WTC11 (cell line): ENCODE results near the gene SYT7. TPM values are rescaled to one million over a fixed set of nuclear protein-coding genes. Genes with fewer than 3 reads are reported as not detected.

ENCODE experiments used
- ATAC-seq: fragments of 200-7000 bp; cut with Tn5 transposase; 2 replicates; pipeline ENCODE4 v1.10.0; 2021; ENCODE audit warnings: mild to moderate bottlenecking, moderate library complexity
- CTCF ChIA-PET: fragments of 300-600 bp; sonication (Branson Sonifier 250); formaldehyde crosslinking; loops from one replicate; lab custom pipeline; 2021; ENCODE audit warnings: antibody characterized with exemption; lab: Charles Lee
- POLR2A ChIA-PET: fragments of 350-600 bp; sonication (Branson Sonifier 250); formaldehyde crosslinking; loops from one replicate; lab custom pipeline; 2021; ENCODE audit warnings: antibody characterized with exemption; lab: Charles Lee
- DNase-seq: peaks from one replicate; pipeline ENCODE4 v3.0.0; 2021; ENCODE audit warnings: low spot score
- H3K27ac Mint-ChIP-seq: 2 replicates; pipeline ENCODE4 v1.8.0; 2021; ENCODE audit warnings: mixed read lengths
- H3K27me3 Mint-ChIP-seq: 2 replicates; pipeline ENCODE4 v1.8.0; 2021; ENCODE audit warnings: low read depth, mild to moderate bottlenecking, moderate library complexity, mixed read lengths
- H3K36me3 Mint-ChIP-seq: 2 replicates; pipeline ENCODE4 v1.8.0; 2021; ENCODE audit warnings: mixed read lengths
- H3K4me1 Mint-ChIP-seq: 2 replicates; pipeline ENCODE4 v1.8.0; 2022; ENCODE audit warnings: mixed read lengths
- H3K4me3 Mint-ChIP-seq: 2 replicates; pipeline ENCODE4 v1.8.0; 2021; ENCODE audit warnings: mild to moderate bottlenecking, moderate library complexity, mixed read lengths
- H3K9me3 Mint-ChIP-seq: 2 replicates; pipeline ENCODE4 v1.8.0; 2021; ENCODE audit warnings: mixed read lengths
- AFF4 ChIP-seq: sonication (generic); formaldehyde crosslinking; IDR thresholded peaks from 2 replicates; pipeline ENCODE4 v1.8.1; 2023; ENCODE audit warnings: mild to moderate bottlenecking, missing genetic modification reagents, borderline replicate concordance
- ARID4B ChIP-seq: sonication (generic); formaldehyde crosslinking; IDR thresholded peaks from 2 replicates; pipeline ENCODE4 v1.8.0; 2023; ENCODE audit warnings: missing genetic modification reagents, mild to moderate bottlenecking, borderline replicate concordance
- E2F4 ChIP-seq: sonication (generic); formaldehyde crosslinking; IDR thresholded peaks from 2 replicates; pipeline ENCODE4 v1.8.1; 2022; ENCODE audit warnings: low read depth, mild to moderate bottlenecking, moderate library complexity, missing genetic modification reagents, borderline replicate concordance
- ELF4 ChIP-seq: sonication (generic); formaldehyde crosslinking; IDR thresholded peaks from 2 replicates; pipeline ENCODE4 v1.8.1; 2022; ENCODE audit warnings: low read depth, mild to moderate bottlenecking, moderate library complexity, missing genetic modification reagents
- EMX1 ChIP-seq: fragments of 250-450 bp; sonication (Bioruptor Pico); IDR thresholded peaks from 2 replicates; pipeline ENCODE4 v1.8.0; 2021; ENCODE audit warnings: mild to moderate bottlenecking
- IRF2 ChIP-seq: sonication (generic); formaldehyde crosslinking; IDR thresholded peaks from 2 replicates; pipeline ENCODE4 v1.8.0; 2022; ENCODE audit warnings: low read depth, missing genetic modification reagents, borderline replicate concordance
- JAZF1 ChIP-seq: fragments of 250-450 bp; sonication (Bioruptor Pico); IDR thresholded peaks from 2 replicates; pipeline ENCODE4 v1.9.0; 2021; ENCODE audit warnings: moderate library complexity, mild to moderate bottlenecking, inconsistent platforms
- JUN ChIP-seq: sonication (generic); formaldehyde crosslinking; IDR thresholded peaks from 2 replicates; pipeline ENCODE4 v1.8.0; 2023; ENCODE audit warnings: mild to moderate bottlenecking, missing genetic modification reagents
- KAT7 ChIP-seq: sonication (generic); formaldehyde crosslinking; IDR thresholded peaks from 2 replicates; pipeline ENCODE4 v1.8.1; 2023; ENCODE audit warnings: missing genetic modification reagents, mild to moderate bottlenecking, borderline replicate concordance
- NR1H2 ChIP-seq: sonication (generic); formaldehyde crosslinking; IDR thresholded peaks from 2 replicates; pipeline ENCODE4 v1.9.0; 2021; ENCODE audit warnings: mild to moderate bottlenecking, moderate library complexity, missing genetic modification reagents
- PRRX2 ChIP-seq: fragments of 250-450 bp; sonication (Bioruptor Pico); IDR thresholded peaks from 2 replicates; pipeline ENCODE4 v1.8.0; 2021; ENCODE audit warnings: mild to moderate bottlenecking
- RORB ChIP-seq: fragments of 250-450 bp; sonication (Bioruptor Pico); IDR thresholded peaks from 2 replicates; pipeline ENCODE4 v1.9.0; 2021; ENCODE audit warnings: mild to moderate bottlenecking
- SMAD3 ChIP-seq: sonication (generic); formaldehyde crosslinking; IDR thresholded peaks from 2 replicates; pipeline ENCODE4 v1.8.0; 2022; ENCODE audit warnings: missing genetic modification reagents, mild to moderate bottlenecking, borderline replicate concordance
- TEAD1 ChIP-seq: sonication (generic); formaldehyde crosslinking; IDR thresholded peaks from 2 replicates; pipeline ENCODE4 v1.8.0; 2022; ENCODE audit warnings: mild to moderate bottlenecking, missing genetic modification reagents
- TP53 ChIP-seq: sonication (generic); formaldehyde crosslinking; IDR thresholded peaks from 2 replicates; pipeline ENCODE4 v1.8.1; 2023; ENCODE audit warnings: mild to moderate bottlenecking, missing genetic modification reagents
- ZNF121 ChIP-seq: sonication (generic); formaldehyde crosslinking; IDR thresholded peaks from 2 replicates; pipeline ENCODE4 v1.8.0; 2023; ENCODE audit warnings: missing genetic modification reagents
- ZNF263 ChIP-seq: sonication (generic); formaldehyde crosslinking; IDR thresholded peaks from 2 replicates; pipeline ENCODE4 v1.8.1; 2022; ENCODE audit warnings: low read depth, mild to moderate bottlenecking, moderate library complexity, missing genetic modification reagents
- total RNA-seq: library from RNA; stranded (reverse); gene quantifications from 3 replicates; pipeline ENCODE4 v1.2.3, GENCODE V29; 2021
- TF ChIP-seq, protein P1 (sequence below): sonication (generic); formaldehyde crosslinking; IDR thresholded peaks from 2 replicates; pipeline ENCODE4 v1.8.0; 2022; ENCODE audit warnings: mild to moderate bottlenecking, missing genetic modification reagents
- TF ChIP-seq, protein P2 (sequence below): fragments of 250-450 bp; sonication (Bioruptor Pico); IDR thresholded peaks from 2 replicates; pipeline ENCODE4 v1.8.0; 2021; ENCODE audit warnings: mild to moderate bottlenecking
- TF ChIP-seq, protein P3 (sequence below): fragments of 200-600 bp; IDR thresholded peaks from 2 replicates; pipeline ENCODE4 v1.8.0; 2022; ENCODE audit warnings: antibody characterized with exemption

Gene SYT7
- total RNA-seq, 1 experiment from 2014 or later = 12.5 TPM

GRCh38 chr11:61607920-61608599, 27.2 kb upstream of the SYT7 start (continued):
- TF ChIP-seq ZNF263 (CRISPR knock-in tag) = no peak
- TF ChIP-seq, protein P1, sequence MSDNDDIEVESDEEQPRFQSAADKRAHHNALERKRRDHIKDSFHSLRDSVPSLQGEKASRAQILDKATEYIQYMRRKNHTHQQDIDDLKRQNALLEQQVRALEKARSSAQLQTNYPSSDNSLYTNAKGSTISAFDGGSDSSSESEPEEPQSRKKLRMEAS (CRISPR knock-in tag) = no peak
- TF ChIP-seq ZNF121 (CRISPR knock-in tag) = no peak

DNA sequence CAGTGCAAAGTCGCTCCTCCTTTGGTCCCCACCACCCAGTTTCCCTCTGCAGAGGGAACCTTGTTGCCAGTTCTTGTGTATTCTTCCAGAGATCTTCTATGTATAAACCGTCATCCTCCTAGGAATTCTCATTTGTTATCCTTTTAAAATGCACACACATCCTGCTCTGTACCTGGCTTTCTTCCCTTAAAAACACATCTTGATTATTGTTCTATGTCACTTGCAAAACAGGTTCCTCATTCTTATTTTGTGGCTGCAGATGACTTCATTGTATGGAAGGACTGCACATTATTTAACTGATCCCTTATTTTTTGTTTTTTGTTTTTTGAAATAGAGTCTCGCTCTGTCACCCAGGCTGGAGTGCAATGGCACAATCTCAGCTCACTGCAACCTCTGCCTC, 26.6 kb upstream of the SYT7 start:
- ChIA-PET POLR2A (no interaction called here), CTCF (interaction anchor here (0.6 to 2.5 kb wide), 2 partner anchors 18 to 19 kb away, joined by 3 to 5 read pairs; no protein-coding TSS in a partner anchor)
- peaks cover 2% of the 10 kb centered on the region; the same call in 1 of the 2 replicates for H3K36me3 Mint-ChIP-seq
- H3K27me3 Mint-ChIP-seq = peaks cover 2% of the 10 kb centered on the region; the same call in 1 of the 2 replicates
- ATAC-seq (no peak), DNase-seq (no peak)
- peaks cover 25% of the 10 kb centered on the region for H3K4me1 Mint-ChIP-seq
- H3K27ac Mint-ChIP-seq = peak overlapping the region; percentile 3; the same call in 1 of the 2 replicates
- H3K4me3 Mint-ChIP-seq = no peak overlapping the region
- peaks cover 5% of the 10 kb centered on the region for H3K9me3 Mint-ChIP-seq
- no peak for TF ChIP-seq IRF2 (CRISPR knock-in tag)
- TF ChIP-seq E2F4 (CRISPR knock-in tag) = no peak
- no peak for TF ChIP-seq TEAD1
- no peak for TF ChIP-seq EMX1
- no peak for TF ChIP-seq AFF4 (CRISPR knock-in tag)
- TF ChIP-seq, protein P1 (CRISPR knock-in tag) = no peak
- no peak for TF ChIP-seq JUN
- TF ChIP-seq JAZF1 (CRISPR knock-in tag) = no peak
- no peak for TF ChIP-seq TP53
- no peak for TF ChIP-seq KAT7 (CRISPR knock-in tag)
- TF ChIP-seq, protein P2, sequence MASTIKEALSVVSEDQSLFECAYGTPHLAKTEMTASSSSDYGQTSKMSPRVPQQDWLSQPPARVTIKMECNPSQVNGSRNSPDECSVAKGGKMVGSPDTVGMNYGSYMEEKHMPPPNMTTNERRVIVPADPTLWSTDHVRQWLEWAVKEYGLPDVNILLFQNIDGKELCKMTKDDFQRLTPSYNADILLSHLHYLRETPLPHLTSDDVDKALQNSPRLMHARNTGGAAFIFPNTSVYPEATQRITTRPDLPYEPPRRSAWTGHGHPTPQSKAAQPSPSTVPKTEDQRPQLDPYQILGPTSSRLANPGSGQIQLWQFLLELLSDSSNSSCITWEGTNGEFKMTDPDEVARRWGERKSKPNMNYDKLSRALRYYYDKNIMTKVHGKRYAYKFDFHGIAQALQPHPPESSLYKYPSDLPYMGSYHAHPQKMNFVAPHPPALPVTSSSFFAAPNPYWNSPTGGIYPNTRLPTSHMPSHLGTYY = no peak
- TF ChIP-seq PRRX2 = no peak
- TF ChIP-seq RORB = no peak

GRCh38 chr11:61603667-61604066, 22.8 kb upstream of the SYT7 start:
- ChIA-PET POLR2A (no interaction called here), CTCF (interaction anchor here (1.0 kb wide), 1 partner anchor 86 kb away, joined by 3 read pairs; no protein-coding TSS in a partner anchor)
- no peaks in the 10 kb centered on the region for H3K9me3 Mint-ChIP-seq
- H3K27ac Mint-ChIP-seq = no peak overlapping the region
- no peaks in the 10 kb centered on the region; the same call in 1 of the 2 replicates for H3K27me3 Mint-ChIP-seq
- ATAC-seq = peak; percentile 68
- H3K36me3 Mint-ChIP-seq = no peaks in the 10 kb centered on the region
- no peak overlapping the region for H3K4me3 Mint-ChIP-seq
- TF ChIP-seq, protein P3, sequence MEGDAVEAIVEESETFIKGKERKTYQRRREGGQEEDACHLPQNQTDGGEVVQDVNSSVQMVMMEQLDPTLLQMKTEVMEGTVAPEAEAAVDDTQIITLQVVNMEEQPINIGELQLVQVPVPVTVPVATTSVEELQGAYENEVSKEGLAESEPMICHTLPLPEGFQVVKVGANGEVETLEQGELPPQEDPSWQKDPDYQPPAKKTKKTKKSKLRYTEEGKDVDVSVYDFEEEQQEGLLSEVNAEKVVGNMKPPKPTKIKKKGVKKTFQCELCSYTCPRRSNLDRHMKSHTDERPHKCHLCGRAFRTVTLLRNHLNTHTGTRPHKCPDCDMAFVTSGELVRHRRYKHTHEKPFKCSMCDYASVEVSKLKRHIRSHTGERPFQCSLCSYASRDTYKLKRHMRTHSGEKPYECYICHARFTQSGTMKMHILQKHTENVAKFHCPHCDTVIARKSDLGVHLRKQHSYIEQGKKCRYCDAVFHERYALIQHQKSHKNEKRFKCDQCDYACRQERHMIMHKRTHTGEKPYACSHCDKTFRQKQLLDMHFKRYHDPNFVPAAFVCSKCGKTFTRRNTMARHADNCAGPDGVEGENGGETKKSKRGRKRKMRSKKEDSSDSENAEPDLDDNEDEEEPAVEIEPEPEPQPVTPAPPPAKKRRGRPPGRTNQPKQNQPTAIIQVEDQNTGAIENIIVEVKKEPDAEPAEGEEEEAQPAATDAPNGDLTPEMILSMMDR = no peak
- TF ChIP-seq SMAD3 (CRISPR knock-in tag) = no peak
- no peak for TF ChIP-seq PRRX2
- no peak for TF ChIP-seq ELF4
- no peak for TF ChIP-seq NR1H2 (CRISPR knock-in tag)
- TF ChIP-seq ARID4B (CRISPR knock-in tag) = no peak
- no peak for TF ChIP-seq EMX1
- H3K4me1 Mint-ChIP-seq = peaks cover 26% of the 10 kb centered on the region
- DNase-seq = peak; percentile 42
